ENCODE measurements around the gene SUGP2. TPM values are rescaled to one million over a fixed set of nuclear protein-coding genes. Genes with fewer than 3 reads are reported as not detected.
A peak's percentile ranks its signal among the peaks of the same experiment; 100 is the strongest.

SUGP2 gene
- total RNA-seq, 1 donor from 2014 or later = 90.5 TPM

DNA sequence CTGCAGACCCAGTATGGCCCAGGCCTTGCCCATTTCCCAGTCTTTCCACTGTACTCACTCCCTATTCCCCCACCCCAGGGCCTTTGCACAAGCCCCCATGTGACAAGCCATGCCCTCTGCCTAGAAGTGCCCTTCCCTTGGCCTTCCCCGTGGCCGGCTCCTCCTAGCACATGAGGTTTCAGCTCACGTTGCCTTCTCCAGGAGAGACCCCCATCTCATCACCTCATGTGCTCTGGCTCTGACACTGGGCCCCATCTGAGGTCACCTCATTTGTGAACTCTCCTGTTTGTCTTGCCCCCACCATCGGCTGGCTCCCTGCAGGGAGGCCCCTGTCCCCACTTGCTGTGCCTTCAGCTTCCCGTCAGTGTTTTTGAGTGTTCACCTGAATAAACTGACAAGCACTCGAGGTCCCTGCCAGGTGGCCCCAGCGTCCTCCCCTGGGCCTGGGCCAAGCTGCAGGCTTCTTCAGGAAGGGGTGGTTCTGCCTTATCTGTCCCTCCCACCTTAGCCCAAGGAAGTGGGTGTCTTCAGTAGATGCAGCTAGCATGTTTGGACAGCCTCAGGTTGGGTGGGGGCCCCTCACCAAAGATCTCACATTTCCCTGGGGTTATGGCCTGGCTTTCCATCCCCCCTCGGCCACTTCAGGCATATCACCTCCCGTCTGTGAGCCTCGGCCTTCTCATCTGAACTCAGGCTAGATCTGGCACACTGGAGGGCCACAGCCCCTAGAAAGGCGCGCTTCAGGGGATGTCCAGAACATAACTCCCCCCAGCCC lies 26.7 kb upstream of the SUGP2 start:
- DNase-seq (ENCODE audit: low spot score in 2 of 2) (no peak), FAIRE-seq (no peak)

DNA sequence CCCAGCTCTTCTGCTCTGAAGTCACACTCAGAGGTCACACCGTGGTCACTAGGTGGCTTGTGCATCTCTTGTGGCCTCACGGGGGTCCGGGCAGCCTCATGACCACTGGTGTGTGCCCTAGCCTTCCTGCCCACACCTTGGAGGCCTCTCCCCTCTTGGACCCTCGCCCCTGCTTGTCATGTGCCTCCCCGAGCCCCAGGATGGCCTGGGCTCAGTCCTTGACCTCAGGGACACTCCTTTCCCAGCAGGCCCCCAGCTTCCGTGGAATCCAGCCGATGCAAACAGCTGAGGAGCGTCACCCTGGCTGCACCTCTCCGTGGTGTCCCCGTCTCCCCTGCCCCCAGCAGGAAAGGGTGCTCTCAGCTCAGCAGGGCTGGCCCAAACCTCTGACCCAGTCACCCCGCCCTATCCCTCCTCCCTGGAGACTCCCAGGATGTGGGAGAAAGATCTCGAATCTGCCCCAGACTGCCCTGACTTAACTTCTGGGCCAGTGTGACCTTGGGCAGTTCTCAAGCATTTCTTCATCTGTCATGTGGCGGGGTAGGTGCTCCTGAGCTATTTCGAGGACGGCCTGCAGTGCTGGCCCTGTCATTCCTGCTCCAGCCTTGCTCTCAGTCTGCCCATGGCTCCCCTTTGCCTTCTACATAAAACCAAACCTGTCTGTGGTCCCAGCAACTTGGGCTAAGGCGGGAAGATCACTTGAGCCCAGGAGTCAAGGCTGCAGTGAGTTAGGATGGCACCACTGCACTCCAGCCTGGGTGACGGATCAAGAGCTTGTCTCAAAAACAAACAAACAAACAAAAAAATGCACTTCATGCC lies 25.9 kb upstream of the SUGP2 start:
- DNase-seq (ENCODE audit: low spot score in 2 of 2) = no peak
- FAIRE-seq = no peak

DNA sequence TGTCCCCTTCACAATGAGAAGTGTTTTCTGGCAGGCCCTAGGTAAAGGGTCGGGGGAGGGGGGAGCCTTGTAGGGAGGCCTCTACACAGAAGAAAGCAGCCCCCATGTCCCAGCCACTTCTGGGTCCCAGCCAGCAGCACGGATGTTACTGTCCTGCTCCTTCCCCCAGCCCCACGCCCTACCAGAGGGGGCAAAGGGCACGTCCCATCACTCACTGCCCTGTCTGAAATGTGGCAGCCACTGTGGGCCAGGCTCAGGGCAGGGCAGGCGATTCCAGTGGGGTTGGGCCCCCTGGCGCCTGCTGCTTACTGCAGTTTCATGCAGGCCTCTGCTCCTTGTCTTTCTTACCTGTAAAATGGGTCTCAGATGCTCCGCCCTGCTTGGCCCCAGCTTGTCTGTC lies 24.4 kb upstream of the SUGP2 start:
- no peak for FAIRE-seq
- DNase-seq (ENCODE audit: low spot score in 2 of 2) = no peak

DNA sequence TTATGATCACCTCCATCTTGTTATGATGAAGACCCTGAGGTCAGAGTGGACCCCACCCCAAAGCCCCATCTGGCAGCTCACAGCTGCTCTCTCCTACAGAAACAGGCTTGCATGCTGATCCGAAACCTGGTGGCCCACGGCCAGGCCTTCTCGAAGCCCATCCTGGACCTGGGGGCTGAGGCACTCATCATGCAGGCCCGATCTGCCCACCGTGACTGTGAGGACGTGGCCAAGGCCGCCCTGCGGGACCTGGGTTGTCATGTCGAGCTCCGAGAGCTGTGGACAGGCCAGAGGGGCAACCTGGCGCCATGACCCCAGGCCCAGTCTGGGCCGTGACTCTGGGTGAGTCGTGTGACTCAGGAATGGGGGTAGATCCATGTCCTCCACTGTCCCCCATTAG lies 24.0 kb upstream of the SUGP2 start:
- DNase-seq (ENCODE audit: low spot score in 2 of 2) = no peak
- FAIRE-seq = no peak

DNA sequence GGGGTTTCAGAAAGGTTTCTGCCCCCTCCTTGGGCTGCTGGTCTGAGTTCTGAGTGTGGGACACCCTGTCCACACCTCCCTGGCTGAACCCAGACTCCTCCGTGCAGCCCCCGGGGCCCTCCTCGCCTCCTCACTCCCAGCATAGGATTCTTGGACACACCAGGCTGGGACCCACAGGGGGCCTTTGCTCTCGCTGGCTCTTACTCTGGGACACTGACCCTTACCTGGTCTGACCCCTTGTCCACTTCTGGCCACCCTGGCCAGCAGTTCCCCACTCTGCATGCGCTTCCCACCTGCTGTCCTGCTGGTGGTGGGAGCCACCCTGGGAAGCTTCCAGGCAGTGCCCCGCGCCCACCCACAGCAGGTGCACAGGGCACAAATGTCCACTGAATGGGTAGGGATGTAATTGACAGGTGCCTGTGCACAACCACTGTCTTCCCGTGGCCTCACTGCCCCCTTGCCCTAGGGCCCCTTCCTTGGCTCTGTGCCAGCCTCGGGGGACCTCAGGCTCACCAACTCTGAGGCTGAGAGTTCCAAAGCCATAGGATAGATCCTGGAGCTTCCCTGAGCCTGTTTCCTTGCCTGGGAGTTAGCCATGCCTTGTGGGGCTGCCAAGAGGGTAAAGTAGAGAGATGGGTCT lies 23.4 kb upstream of the SUGP2 start:
- FAIRE-seq = no peak
- no peak for DNase-seq (ENCODE audit: low spot score in 2 of 2)

DNA sequence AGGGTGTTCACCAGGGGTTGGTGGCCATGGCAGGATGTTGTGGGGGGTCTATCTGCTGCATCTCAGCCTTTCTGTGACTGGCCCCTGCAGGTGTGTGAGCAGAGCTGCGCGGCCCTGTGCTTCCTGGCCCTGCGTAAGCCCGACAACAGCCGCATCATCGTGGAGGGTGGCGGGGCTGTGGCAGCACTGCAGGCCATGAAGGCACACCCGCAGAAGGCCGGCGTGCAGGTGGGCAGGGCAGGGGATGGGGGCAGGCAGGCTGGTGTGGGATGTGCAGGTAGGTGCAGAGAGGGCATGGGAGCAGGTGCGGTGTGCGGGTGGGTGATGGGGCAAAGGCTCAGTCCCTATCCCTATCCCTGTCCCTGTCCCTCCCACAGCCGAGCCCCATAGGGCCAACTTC lies 22.4 kb upstream of the SUGP2 start:
- DNase-seq (ENCODE audit: low spot score in 2 of 2) (no peak), FAIRE-seq (no peak)

DNA sequence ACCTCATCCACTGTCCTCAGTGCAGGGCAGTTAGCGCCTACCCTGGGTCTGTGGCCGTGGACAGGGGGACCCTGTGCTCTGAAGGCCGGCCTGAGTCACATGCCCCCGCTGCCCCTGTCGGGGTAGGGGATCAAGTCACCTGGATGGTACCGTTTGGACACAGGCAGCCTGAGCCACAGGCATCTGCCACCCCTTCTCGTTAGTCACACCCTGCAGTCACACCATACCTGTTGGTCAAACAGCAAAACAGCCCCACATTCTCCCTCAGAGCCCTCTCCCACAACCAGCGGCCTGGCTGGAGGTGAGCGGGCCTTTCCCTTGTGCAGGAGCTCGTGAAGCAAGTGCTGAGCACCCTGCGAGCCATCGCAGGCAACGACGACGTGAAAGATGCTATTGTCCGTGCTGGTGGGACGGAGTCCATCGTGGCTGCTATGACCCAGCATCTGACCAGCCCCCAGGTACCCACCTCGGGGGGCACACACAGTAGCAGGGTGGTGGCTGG lies 21.7 kb upstream of the SUGP2 start:
- DNase-seq (ENCODE audit: low spot score in 2 of 2) (no peak), FAIRE-seq (no peak)

DNA sequence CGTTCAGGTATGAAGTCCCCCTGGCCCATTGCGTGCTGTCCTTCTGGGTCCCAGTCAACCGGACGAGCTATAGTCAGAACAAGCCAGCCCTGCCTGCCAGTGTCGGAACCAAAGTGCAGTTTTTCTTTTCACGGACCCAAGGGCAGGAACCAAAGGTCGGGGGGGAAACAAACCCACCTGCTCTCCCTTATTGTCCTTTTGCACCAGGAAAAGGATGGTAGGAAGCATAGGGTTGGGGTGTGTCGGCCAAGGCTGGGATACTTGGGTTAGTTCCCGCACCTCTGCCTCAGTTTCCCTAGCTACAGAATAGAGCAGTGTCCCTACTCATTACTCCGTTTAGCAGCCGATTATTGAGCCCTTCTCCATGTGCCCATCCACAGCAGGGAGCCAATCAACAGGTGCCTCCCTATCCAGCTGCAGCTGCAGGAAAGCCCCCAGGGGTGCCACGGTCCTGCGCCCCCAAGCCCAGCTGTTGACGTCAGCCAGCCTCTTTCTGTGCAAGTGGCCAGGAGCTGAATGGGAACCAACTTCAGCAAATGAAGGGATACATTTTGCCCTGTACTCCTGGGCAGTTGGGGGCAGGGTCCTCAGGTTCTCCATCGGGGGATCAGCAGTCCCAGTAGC lies 21.1 kb upstream of the SUGP2 start:
- DNase-seq (ENCODE audit: low spot score in 2 of 2) = no peak
- FAIRE-seq = no peak

DNA sequence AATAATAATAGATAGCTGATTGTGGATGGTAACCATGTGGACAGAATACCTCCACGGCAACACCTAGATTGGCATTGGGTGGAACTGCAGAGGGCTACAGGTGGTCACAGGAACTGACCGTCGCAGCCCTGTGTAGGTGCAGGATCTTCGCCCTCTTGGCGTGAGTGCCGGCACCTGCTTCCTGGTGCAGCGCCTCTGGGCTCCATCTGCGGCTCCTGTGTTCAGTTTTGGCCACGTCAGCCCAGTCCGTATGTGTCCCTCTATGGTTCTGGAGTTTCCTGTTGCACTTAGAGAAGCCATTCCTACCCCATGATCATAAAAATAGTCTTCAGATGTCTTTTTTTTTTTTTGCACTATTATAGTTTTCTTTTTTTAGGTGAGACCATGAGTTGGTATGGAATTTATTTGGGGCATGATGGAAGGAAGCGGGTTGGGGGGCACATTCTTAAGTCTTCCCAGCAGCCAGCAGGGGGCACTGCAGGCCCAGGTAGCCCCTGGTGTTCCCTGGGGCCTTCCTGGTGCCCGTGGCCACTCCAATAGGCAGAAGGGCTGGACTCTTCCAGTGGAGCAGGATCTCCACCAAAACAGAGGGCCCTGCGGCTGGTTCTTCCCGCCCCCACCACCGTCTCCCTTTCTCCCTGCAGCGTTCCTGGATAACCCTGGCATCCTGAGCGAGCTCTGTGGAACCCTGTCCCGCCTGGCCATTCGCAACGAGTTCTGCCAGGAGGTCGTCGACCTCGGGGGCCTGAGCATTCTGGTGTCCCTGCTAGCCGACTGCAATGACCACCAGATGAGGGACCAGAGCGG lies 20.4 kb upstream of the SUGP2 start:
- DNase-seq (ENCODE audit: low spot score in 2 of 2) = peak in 1 of 2 donors; percentile 76
- FAIRE-seq = no peak

DNA sequence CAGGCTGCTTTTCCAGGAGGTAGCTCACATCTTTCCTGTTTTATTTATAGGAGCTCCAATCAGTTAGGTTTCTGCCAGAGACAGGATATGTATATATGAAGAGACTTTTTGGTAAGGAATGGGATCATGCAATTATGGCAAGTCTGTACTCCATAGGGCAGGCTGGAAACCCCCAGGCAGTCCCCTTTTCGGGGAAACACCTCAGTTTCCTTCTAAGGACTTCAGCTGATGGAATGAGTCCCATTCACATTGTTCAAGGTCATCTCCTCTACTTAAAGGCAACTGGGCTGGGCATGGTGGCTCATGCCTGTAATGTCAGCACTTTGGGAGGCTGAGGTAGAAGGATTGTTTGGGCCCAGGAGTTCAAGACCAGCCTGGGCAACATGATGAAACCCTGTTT lies 19.6 kb upstream of the SUGP2 start:
- no peak for FAIRE-seq
- no peak for DNase-seq (ENCODE audit: low spot score in 2 of 2)

DNA sequence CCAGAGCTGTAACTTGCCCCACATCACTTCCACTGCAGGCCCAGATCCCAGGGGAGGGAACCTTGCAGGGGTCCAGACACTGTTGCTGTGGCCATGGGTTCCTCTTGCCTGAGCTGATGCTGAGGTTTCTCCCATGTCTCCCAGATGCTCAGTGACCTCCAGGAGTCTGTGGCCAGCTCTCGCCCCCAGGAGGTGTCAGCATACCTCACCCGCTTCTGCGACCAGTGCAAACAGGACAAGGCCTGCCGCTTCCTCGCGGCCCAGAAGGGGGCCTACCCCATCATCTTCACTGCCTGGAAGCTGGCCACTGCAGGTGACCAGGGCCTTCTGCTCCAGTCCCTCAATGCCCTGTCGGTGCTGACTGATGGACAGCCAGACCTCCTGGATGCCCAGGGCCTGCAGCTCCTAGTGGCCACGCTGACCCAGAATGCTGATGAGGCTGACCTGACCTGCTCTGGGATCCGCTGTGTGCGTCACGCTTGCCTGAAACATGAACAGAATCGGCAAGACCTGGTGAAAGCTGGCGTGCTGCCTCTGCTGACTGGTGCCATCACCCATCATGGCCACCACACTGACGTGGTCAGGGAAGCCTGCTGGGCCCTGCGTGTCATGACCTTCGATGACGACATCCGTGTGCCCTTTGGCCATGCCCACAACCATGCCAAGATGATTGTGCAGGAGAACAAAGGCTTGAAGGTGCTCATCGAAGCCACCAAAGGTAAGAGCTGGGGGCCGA lies 18.3 kb upstream of the SUGP2 start:
- no peak for FAIRE-seq
- DNase-seq (ENCODE audit: low spot score in 2 of 2) = no peak

DNA sequence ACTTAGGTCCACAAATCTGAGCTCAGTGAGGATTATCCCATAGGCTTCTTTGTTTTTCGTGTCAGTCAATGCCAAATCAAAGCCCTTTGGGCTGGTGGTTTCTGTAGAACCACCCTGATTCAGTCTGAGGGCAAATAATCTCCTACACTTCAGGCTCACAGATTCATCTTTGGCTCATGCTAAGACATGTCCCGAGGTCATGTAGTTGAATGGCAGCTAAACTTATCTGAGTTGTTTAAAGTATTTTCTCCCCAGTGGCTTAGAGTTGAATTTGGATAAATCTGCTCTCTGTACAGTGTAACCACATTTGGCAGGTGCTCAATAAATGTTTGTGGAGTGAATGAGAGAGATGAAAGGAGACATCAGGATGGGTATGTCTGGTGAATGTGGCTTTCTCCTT lies 17.4 kb upstream of the SUGP2 start:
- FAIRE-seq (no peak), DNase-seq (ENCODE audit: low spot score in 2 of 2) (no peak)

DNA sequence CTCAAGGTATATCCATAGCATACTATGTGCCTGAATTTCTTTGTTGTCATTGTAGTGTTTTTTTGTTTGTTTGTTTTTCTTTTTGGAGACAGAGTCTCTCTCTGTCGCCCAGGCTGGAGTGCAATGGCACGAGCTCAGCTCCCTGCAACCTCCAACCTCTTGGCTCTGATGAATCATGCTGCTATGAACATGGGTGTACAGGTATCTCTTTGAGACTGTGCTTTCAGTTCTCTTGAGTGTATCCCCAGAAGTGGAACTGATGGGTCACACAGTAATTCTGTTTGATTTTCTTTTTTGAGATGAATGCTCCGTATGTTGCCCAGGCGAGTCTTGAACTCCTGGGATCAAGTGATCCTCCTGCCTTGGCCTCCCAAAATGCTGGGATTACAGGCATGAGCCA lies 16.8 kb upstream of the SUGP2 start:
- FAIRE-seq = no peak
- no peak for DNase-seq (ENCODE audit: low spot score in 2 of 2)

DNA sequence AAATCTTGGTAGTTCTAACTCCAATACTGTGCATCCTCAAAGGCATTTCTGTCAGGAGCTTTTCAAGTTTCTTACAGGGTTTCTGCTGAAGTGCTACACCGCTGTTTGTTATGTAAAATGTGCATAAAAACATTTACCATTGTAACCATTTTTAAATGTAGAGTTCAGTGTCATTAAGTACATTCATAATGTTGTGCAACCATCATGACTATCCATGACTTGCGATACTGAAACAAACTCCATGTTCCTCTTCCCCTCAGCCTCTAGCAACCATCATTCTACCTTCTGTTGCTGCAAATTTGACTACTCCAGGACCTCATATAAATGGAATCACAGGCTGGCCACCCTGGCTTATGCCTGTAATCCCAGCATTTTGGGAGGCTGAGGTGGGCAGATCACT lies 16.1 kb upstream of the SUGP2 start:
- no peak for DNase-seq (ENCODE audit: low spot score in 2 of 2)
- no peak for FAIRE-seq

DNA sequence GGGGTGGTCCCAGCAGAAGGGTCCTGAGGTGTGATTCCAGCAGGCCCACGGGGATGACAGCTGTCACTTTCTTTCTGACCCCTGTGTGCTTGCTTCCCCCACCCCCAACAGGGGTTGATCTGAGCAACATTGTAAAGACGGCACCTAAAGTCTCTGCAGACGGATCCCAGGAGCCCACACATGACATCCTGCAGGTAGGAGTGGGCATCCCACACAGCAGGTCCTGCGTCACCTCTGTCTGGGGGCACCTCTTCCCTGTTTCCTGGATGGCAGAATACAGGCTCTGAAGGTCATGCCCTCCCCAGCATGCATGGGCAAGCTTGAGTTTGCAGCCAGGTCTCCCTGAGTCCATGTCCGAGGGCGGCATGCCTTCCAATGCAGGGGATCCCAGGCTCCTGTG lies 10.6 kb upstream of the SUGP2 start:
- FAIRE-seq (no peak), DNase-seq (ENCODE audit: low spot score in 2 of 2) (no peak)

DNA sequence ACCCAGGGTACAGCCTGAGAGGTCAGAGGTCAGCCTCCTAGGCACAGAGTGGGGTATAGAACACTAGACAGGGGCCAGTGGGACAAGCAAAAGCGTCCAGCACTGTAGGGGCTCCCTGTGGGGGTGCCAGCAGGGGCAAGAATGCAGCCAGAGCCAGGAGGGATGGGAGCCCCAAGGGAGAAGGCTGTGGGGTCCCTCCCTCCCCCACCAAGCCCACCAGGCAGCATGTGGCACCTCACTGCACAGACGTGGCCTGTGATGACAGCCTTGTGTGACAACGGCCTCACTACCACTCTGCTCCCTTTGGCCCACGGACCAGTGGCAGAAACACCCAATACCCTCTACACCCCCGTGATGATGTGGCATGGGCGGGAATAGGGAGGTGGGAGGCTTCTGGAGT lies 10.2 kb upstream of the SUGP2 start:
- no peak for DNase-seq (ENCODE audit: low spot score in 2 of 2)
- no peak for FAIRE-seq

DNA sequence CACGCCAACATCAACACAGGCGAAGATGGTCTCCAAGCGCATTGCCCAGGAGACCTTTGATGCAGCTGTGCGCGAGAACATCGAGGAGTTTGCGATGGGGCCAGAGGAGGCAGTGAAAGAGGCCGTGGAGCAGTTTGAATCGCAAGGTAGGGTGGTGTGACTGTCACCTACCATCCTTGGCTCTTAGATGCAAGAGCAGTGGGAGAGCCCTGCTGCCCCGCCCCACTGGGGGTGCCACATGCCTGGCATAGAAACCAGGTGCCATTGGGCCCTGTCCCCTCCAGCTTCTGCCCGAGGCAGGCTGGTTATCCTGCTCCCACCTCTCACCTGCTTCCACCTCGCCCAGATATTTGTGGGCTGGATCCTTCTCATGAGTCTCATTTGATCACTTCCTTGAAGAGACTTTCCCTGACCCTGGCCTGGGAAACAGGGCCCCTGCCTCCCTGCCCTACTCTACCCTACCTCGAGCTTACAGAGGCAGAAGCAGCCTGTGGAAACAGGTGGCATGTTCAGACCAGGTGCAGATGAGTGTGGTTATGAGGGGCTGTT lies 9.5 kb upstream of the SUGP2 start:
- FAIRE-seq = no peak
- no peak for DNase-seq (ENCODE audit: low spot score in 2 of 2)

DNA sequence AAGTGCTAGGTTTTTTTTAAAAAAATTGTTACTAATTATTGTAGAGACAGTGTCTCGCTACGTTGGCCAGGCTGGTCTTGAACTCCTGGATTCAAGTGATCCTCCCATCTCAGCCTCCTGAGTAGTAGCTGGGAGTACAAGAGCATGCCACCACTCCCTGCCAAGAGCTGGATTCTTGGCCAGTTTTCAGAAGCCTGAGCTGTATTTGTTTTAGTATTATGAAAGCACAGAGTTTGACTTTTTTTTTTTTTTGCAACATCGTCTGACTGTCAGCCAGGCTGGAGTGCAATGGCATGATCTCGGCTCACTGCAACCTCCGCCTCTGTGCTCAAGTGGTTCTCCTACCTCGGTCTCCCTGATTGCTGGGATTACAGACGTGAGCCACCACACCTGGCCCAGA lies 7.1 kb upstream of the SUGP2 start:
- FAIRE-seq (no peak), DNase-seq (ENCODE audit: low spot score in 2 of 2) (no peak)

DNA sequence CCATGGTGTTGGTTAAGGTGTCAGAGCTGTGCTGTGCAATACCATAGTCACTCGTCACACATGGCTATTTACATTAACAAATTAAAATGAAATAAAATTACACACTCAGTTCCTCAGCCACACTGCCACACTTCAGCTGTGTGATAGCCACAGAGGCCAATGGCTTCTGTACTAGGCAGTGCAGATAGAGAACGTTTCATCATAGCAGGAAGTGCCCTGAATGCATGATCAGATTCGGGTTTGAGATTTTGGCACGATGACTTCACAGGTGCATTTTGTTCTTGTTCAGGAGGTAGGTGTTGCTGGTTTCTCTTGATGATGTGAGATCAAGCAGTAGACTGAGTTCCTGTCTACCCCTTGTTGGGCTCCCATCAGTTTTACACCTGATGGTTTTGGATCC lies 6.6 kb upstream of the SUGP2 start:
- FAIRE-seq (no peak), DNase-seq (ENCODE audit: low spot score in 2 of 2) (no peak)
